ENCODE measurements around the gene SERGEF.

Gene SERGEF

GRCh38 chr11:17777738-17778091 is 235.1 kb downstream of the SERGEF start:
- in situ Hi-C loops (cut with MboI; ENCODE audit: low pct_unique_long_range_greater_than_20kb, low sequenced_read_pairs, unreplicated experiment), result no loop called here
- TF ChIP-seq CTCF (IDR thresholded peaks at IDR 0.05; ENCODE audit: extremely low read depth, insufficient read depth, missing control alignments), result no peak
- DNase-seq (ENCODE audit: low spot score), result no peak

- no peak for TF ChIP-seq CTCF (IDR thresholded peaks at IDR 0.05; ENCODE audit: extremely low read depth, insufficient read depth, missing control alignments)
- DNase-seq (ENCODE audit: low spot score), result no peak
- in situ Hi-C loops (cut with MboI; ENCODE audit: low pct_unique_long_range_greater_than_20kb, low sequenced_read_pairs, unreplicated experiment), result no loop called here
These were observed 235.6 kb downstream of the SERGEF start for GRCh38 chr11:17777086-17777737.

- in situ Hi-C loops (cut with MboI; ENCODE audit: low pct_unique_long_range_greater_than_20kb, low sequenced_read_pairs, unreplicated experiment), result no loop called here
- TF ChIP-seq CTCF (IDR thresholded peaks at IDR 0.05; ENCODE audit: extremely low read depth, insufficient read depth, missing control alignments), result no peak
- DNase-seq (ENCODE audit: low spot score), result no peak
These were observed 236.5 kb downstream of the SERGEF start for GRCh38 chr11:17776212-17776875.

- in situ Hi-C loops (cut with MboI; ENCODE audit: low pct_unique_long_range_greater_than_20kb, low sequenced_read_pairs, unreplicated experiment), result no loop called here
- TF ChIP-seq CTCF (IDR thresholded peaks at IDR 0.05; ENCODE audit: extremely low read depth, insufficient read depth, missing control alignments), result no peak
- no peak for DNase-seq (ENCODE audit: low spot score)
These were observed 237.2 kb downstream of the SERGEF start for GRCh38 chr11:17775507-17776211.

GRCh38 chr11:17775035-17775348 is 237.9 kb downstream of the SERGEF start:
- no peak for DNase-seq (ENCODE audit: low spot score)
- no peak for TF ChIP-seq CTCF (IDR thresholded peaks at IDR 0.05; ENCODE audit: extremely low read depth, insufficient read depth, missing control alignments)
- in situ Hi-C loops (cut with MboI; ENCODE audit: low pct_unique_long_range_greater_than_20kb, low sequenced_read_pairs, unreplicated experiment), result no loop called here

- no peak for DNase-seq (ENCODE audit: low spot score)
- no peak for TF ChIP-seq CTCF (IDR thresholded peaks at IDR 0.05; ENCODE audit: extremely low read depth, insufficient read depth, missing control alignments)
These were observed 238.4 kb downstream of the SERGEF start for GRCh38 chr11:17774232-17775034.

More at GRCh38 chr11:17774232-17775034, 238.4 kb downstream of the SERGEF start:
- in situ Hi-C loops (cut with MboI; ENCODE audit: low pct_unique_long_range_greater_than_20kb, low sequenced_read_pairs, unreplicated experiment), result no loop called here
